GM18861 (cell line): ENCODE data around the gene SLC19A1.

ENCODE experiments used
- ATAC-seq: cut with Tn5 transposase; IDR thresholded peaks from one replicate; pipeline ENCODE4 v1.9.1; 2021; ENCODE audit not compliant: unreplicated experiment

Gene SLC19A1

DNA sequence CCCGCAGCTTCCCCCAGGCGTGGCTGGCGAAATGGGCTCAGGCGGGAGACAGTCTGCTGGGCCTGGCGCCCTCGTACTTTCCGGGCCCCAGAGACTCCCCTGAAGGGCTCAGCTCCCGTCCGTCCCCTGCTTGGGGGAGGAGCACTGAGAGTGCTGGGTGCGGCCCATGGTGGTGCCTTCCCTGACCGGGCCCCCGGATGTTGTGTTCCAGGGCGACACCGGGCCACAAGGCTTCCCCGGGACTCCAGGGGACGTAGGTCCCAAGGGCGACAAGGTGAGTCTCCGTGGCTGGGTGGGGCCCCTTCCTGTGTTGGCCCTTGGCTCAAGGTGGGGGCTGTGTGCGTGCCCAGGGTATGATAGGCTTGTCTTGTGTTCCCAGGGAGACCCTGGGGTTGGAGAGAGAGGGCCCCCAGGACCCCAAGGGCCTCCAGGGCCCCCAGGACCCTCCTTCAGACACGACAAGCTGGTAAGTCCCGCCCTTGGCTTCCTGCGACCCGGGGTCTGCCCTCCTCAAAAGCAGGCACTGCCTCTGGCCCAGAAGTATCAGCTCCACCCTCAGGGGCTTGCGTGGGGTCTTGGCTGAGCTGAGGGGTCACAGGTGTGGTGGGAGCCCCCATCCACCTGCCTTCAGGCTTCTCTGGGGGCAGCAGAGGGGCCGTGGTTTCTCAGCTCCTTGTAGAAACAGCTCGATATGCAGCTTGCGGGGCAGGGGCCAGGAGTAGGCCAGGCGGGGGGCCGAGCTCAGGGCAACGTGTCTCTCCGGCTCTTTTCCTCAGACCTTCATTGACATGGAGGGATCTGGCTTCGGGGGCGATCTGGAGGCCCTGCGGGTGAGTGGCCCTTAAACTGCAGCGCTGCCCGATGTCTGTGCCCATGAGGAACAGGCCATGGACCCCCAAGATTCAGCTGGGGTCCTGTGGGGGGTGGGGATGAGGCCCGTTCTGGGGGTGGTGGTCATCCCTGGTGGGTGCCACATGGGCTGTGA is 62.3 kb downstream of the SLC19A1 start:
- no peak for ATAC-seq

DNA sequence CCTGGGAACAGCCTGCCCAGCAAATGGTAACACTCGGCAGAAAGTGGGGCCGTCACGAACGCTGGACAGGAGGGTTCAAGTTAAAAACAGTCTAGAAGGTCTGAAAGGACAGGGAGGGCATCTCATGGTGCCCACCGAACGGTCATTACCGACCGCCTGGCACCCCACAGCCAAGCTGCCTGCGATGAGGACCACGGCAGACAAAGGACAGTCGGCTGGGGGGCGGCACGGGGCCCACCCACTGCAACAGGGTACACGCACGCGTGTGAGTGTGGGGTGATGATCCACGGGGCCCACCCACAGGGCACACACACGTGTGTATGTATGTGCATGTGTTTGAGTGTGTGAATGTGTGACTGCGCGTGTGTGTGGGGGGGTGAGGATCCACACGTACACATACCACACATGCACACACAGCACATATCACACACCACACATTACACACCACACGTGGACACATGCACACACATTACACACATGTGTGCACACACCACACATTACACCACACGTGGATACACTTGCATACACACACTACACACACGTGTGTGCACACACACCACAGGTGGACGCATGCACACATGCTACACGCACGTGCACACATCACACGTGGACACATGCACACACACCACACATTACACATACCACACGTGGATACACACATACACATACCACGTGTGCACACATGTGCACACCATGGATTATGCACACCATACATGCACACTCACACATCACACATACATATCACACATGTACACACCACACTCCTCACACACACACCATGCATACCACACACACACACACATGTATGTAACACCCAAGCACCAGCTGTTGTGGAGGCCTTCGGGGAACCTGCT is 63.2 kb downstream of the SLC19A1 start:
- no peak for ATAC-seq

DNA sequence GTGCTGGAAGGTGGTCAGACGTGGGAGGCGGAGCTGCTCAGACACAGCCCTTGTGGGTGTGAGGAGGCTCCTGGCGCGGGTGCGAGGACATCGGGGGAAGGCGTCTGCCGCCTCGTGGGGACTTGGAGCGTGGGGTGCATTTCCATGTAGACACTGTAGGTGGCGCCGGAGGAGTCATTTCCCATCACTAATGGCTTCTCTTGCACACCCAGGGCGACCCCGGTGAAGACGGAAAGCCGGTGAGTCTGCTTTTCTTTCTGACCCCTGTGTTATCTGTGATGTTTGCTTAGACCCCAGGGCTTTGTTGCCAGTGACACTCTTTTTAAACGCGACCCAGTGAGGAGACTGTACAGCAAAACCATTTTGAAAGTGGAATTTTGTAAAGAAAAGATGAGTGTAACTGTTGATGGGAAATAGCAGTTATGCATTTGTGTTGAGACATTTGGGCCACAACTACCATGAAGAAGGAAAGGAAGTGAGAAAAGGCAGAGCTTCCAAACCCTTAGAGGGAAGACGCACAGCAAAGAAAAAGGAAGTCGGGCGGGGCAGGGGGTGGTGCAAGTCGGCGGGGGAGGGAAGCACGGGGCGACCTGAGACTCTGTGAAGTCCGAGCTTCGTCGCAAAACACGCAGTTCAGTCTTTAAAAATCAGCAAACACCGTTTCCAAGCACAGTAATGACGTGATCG is 64.0 kb downstream of the SLC19A1 start:
- ATAC-seq, result no peak

DNA sequence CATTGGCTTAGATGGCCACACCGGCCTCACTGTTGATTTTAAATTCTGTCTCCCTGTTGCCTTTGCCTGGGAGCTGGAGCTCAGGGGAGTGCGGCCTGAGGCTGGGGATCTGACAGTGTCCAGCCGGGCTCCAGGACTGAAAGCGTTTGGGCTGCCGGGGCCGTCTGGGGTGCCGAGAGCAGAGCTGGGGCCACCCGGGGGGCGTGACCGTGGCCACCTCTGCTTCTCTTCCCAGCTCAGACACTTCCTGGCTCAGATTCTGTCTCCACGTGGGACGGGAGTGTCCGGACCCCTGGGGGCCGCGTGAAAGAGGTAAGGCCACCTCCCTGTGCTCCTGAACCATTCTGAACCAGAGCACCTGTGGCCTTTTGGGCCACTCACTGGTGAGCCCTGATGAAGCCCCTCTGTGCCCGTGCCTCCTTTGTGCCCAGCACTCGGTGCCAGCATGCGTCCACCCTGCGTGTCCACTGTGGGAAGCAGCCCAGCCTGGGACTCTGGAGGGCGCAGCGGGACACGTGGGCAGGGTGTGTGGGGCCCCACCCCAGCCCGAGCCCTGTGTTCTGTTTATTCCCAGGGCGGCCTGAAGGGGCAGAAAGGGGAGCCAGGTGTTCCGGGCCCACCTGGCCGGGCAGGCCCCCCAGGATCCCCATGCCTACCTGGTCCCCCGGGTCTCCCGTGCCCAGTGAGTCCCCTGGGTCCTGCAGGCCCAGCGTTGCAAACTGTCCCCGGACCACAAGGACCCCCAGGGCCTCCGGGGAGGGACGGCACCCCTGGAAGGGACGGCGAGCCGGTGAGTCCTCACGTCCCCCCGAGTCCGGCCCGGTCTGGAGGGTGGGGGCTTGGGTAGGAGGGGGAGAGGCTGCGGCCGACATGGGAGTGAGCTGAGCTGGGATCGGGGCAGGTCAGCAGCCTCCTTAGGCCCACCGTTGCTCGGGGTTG is 64.8 kb downstream of the SLC19A1 start:
- ATAC-seq, result no peak

DNA sequence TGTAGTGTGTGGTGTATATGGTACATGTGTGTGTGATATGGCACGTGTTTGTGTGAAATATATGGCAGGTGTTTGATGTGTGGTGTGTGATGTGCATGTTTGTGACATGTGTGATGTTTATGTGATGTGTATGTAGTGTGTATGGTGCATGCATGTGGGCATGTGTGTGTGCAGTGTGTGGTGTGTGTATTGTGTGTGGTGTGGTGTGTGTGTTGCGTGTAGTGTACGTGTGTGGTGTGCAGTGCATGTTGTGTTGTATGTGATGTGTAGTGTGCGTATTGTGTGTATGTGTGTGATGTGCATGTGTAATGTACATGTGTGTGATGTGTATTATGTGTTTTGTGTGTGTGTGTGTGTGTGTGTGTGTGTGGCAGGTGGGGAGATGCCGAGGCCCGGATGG is 65.7 kb downstream of the SLC19A1 start:
- no peak for ATAC-seq

DNA sequence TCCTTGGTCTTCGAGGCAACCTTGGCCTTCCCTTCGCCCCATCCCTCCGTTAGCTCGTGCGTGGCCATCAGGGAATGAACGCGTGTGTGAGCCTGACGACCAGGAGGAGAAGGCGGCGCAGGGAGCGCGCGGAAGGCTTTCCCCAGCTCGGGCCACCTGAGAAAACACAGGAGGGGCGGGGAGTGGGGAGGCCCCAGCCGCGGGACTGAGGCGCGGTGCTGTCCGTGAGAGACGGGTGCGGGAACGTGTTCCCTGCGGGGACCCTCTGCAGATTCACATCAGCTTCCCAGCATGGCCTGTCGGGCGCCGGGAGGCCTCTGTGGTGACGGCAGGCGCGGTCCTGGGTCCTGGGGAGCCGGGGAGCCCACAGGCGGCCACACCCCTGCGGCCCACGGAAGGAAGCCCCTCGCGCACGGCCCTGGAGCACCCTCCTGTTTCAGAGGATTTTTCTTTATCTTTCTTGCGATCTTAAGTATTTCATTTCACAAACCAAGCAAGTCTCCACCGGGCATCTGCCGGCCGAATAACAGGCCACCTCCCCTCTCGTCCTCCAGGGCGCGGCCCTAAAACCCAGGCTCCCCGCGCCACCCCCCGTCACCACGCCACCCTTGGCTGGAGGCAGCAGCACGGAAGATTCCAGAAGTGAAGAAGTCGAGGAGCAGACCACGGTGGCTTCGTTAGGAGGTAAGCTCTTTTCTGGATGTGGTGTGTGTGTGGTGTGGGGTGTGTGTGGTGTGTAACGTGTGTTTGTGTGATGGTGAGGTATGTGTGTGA is 66.3 kb downstream of the SLC19A1 start:
- no peak for ATAC-seq

DNA sequence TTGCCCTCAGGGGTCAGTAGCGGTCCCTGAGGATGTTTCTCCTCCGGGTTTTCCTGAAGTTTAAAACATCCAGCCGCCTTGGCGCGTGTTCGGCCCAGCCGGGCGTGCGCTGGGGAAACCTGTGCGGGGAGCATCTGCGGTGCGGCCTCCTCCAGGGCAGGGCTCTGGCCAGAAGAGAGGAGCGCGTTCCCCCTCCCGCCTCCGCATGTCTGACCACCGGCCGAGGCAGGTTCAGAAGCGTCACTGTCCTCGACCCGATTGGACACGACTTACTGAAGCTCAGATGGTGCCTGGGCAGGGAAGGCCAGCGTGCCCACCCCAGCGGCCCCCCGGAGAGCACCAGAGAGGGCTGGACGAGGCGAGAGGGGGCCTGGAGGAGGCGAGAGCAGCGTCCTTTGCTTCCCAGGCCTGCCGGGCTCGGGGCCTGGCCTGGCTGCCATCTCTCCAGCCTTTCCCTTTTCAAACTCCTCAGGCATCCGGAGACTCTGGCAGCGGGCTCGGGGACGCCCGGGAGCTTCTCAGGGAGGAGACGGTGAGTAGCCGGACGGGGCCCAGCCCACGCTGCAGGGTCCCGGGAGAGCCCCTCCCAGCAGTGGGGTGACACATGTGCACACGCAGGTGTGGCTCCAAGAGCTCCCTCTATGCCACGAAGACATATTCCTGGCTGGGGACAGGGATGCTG is 67.1 kb downstream of the SLC19A1 start:
- no peak for ATAC-seq

DNA sequence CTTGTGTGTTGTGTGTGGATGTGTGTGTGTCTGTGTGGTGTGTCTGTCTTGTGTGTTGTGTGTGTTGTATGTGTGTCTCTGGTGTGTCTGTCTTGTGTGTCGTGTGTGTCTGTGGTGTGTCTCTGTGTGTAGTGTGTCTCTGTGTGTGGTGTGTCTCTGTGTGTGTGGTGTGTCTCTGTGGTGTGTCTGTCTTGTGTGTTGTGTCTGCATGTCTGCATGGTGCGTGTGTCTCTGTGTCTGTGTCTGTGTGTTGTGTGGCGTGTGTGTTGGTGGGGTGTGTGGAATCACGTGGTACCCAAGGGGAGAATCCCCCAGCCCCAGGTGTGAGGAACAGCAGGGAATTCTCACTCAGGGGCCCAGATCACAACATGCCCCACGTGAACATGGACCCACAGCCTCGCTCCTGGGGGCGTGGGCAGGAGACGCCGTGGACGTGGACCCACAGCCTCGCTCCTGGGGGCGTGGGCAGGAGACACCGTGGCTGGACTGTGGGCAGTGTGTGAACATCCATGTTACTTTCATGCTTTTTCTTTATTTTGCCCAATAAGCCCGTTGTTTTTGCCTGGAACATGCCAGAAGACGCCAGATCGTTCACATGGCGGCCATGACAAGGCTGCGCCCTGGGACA is 67.8 kb downstream of the SLC19A1 start:
- ATAC-seq, result no peak

DNA sequence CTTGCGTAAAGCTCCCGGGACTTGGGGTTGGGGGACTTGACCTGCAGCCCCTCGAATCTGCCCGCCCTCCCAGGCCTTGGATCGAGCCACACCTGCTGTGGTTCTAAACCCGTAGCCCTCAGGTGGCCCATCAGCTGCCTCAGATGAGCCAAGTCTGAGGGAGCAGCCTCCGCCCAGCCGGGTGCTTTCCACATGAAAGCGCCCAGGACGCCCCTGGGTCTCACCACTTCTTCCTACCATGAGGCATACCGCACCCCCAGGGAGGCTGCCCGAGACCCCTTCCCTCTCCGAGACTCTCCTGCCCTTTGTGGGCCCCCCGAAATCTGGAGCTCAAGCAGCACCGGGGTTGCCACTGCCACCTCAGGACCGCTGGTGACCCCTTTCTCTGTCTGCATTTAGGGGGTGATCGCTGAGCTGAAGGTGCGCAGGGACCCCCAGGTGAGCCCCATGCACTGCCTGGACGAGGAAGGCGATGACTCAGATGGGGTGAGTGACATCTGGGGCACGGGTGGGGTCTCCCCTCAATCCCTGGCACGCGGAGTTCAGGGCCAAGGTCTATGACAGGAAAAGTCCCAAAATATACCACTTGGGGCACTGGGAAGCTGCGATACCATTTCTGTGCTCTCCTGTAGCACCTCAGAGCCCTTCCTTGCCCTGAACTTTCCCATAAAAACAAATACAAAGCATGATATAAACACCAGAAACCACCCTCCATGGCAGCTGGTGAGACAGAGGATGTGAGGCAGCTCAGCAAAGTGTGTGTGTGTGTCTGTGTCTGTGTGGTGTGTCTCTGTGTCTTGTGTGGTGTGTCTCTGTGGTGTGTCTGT is 68.5 kb downstream of the SLC19A1 start:
- no peak for ATAC-seq

DNA sequence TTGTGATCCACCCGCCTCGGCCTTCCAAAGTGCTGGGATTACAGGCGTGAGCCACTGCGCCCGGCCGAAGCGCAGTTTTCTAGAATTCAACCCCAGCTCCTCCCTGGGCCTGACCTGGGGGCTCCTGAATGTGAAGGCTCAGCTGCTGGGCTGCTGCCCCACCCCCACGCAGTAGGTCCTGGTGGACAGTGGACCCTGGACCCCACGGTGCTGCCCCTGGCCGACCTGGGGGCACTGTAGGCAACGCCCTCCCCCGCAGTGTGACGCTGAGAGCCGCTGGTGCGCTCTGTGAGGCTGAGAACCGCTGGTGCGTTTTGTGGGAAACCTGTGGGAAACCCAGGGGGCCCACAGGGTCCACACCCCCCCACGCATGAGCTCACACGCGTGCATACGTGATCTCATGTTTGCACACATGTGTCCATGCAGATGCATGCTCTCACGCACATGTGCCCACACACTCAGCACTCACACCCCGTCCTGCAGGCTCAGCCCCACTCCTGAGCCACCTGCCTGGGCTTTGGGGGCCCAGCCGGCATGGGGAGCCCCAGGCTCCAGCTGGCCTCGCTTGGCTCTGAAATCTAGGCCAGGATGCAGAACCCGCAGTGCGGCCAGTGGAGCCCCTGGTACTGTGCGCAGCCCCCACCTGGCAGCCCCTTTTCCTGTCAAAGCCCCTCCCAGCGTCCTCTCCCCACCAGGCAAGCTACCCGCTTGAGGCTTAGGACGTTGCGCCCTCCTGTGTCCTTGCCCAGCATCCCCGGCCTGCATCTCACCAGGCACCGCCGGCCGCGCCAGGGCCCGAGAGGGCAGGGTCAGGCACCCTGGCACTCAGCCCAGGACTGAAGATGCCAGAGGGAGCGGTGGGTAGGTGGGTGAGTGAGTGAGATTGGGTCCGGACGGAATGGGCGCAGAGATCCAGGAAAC is 69.5 kb downstream of the SLC19A1 start:
- no peak for ATAC-seq

DNA sequence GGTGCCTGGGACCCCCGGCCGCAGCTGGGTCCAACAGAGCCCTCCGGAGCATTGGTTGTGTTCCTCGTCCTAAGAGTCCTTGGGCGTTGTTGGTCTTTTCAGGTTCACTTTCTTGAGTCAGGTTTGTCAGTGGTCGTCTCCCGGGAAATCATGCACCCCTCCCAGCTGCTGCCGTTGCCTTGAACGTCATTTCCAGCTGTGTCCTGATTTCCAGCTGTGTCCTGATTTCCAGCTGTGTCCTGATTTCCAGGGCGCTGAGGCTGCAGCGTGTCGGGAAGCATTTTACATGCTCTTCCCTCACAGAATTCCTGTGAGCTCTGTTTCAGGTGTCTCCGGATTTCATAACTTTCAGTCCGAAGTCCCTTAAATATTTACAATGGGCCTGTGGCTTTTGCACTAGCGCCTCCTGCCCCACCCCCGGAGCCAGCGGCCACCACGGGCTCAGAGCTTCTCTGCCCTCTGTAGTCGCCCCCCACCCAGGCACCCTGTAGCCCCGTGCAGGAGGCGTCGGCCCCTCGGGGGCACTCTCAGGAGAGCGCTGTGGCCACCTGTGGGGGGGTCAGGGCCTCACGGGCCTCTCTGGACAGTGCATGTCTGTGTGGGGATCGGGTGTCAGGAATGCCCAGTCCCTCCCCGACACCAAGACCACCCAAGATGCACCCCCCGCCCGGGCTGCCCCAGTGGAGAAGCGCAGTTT is 70.6 kb downstream of the SLC19A1 start:
- ATAC-seq, result no peak

DNA sequence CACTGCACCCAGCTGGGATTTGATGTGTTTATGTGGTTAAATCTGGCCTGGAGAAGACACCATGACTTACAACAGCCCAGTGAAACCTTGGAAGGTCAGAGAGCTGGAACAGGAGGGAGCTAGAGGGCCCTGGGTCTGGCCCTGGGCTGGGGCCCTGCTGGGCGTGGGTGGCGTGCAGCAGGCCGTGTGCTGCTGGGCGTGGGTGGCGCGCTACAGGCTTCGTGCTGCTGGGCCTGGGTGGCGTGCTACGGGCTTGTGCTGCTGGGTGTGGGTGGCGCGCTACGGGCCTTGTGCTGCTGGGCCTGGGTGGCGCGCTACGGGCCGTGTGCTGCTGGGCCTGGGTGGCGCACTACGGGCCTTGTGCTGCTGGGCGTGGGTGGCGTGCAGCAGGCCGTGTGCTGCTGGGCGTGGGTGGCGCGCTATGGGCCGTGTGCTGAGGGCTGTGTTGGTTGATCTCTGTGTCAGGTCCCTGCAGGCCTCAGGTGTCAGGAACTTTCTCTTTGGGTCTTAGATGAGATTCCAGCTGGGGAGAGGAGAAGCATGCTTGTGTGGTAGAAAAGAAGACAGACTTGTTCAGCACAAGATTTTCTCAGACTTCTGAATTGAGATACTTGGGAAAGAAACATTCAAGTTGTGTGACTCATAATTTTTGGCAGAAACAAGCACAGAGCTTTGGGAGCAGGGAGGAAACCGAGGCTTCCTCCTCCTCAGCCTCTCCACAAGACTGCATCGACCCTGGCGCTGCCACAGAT is 71.3 kb downstream of the SLC19A1 start:
- ATAC-seq, result no peak

DNA sequence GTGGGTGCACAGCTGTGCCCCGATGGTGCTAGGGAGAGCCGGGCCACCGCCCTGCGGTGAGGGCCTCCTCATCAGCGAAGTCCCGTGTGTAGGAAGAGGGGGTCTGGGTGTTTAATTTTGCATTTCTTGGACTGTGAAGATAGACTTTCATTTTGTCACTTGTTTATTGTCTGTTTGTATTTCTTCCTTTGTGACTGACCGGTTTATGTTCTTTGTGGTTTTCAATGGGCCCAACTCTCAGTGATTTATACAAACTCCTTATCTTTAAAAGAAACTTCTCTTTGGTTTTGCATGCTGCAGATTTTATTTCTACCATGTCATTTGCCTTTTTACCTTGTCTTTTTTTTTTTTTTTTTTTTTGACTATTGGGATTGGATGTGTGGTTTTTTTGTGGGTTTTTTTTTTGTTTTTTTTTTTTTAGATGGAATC is 72.1 kb downstream of the SLC19A1 start:
- no peak for ATAC-seq

DNA sequence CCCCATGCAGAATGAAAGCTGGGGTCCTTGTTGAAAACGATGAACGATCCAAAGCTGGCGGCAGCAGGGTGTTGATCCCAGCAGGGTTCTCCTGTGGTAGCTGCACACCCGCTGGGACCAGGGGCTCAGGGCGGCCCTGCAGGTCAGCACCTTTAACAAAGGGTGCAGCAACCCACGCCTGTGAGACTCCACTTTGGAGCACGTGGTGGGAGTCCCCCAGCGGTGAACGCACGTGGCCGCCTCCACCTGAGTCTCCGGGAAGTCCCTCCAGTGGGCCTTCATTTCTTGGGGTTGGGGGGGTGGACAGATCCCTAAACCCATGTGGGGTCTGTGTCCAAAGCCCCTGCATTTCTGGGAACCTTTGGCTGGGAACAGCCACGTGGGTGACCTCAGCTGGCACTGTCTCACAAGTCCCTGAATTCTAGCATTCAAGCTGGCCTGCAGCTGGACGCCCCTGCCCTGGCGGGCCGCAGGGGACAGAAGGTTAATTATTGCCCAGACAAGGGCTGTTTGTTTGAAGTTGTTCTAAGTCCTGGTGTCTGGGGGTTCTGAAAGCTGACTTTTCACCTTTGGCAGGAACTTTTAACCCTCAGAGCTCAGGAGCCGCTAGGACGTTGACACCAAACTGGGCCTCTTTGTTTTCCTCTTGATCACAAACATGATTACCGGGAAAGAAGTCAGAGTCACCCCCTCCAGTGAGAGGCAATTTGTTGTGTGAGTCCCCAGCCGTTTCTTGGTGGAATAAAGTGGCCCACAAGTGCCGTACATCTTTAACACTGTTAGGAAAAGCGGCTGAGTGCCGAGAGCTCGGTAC is 72.8 kb downstream of the SLC19A1 start:
- ATAC-seq, result no peak

DNA sequence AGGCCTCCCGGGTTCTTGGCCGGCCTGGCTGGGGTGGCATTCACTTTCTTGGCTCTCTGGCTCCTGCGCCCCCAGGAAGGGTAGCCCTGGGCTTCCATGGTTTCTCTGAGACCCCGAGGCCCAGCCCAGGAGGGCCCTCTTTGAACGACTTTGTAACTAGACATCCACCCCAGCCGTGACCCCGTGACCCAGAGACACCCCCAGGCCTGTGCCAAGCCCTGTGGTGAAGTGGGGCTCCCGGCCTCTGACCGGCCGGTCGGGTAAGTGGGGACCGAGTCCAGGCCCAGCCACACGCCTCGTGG is 73.3 kb downstream of the SLC19A1 start:
- no peak for ATAC-seq
